Tibial nerve (tissue), 4 donors: Measurements from ENCODE around the gene ARSB. TPM values are rescaled to one million over a fixed set of nuclear protein-coding genes. Genes with fewer than 3 reads are reported as not detected.

Source experiments
- DNase-seq, 2 donors: peaks; one replicate each; pipeline ENCODE4 v3.0.0-alpha.2; 2019; ENCODE audit warnings: low spot score in 2 of 2
- H3K27ac ChIP-seq, 4 donors: fragments of 200-600 bp; sonication (generic) in 3 of 4; one replicate each; pipeline ENCODE4 v1.5.1; 2017 to 2019; ENCODE audit warnings: mild to moderate bottlenecking in 1 of 4
- H3K27me3 ChIP-seq, 2 donors: fragments of 200-600 bp; sonication (generic) in 1 of 2; one replicate each; pipeline versions ENCODE4 v1.5.1 to v1.6.0; 2017 to 2019
- H3K36me3 ChIP-seq, 3 donors: fragments of 200-600 bp; sonication (generic); one replicate each; pipeline ENCODE4 v1.5.1; 2018 to 2019
- H3K4me1 ChIP-seq, 4 donors: fragments of 200-600 bp; sonication (generic) in 3 of 4; one replicate each; pipeline ENCODE4 v1.5.1; 2017 to 2019
- H3K4me3 ChIP-seq, 4 donors: fragments of 200-600 bp; sonication (generic) in 3 of 4; one replicate each; pipeline ENCODE4 v1.5.1; 2017 to 2019; ENCODE audit warnings: mild to moderate bottlenecking in 1 of 4, moderate library complexity in 1 of 4
- H3K9me3 ChIP-seq, 4 donors: fragments of 200-600 bp; sonication (generic) in 3 of 4; one replicate each; pipeline ENCODE4 v1.5.1; 2017 to 2019
- CTCF ChIP-seq, 5 experiments: fragments of 200-600 bp in 3 of 5; fragments of 450-650 bp in 2 of 5; sonication (generic) in 3 of 5; IDR thresholded peaks; one replicate each; pipeline ENCODE4 v1.5.1; 2016 to 2019; ENCODE audit warnings: antibody characterized with exemption in 5 of 5, mild to moderate bottlenecking in 3 of 5, moderate library complexity in 2 of 5
- EP300 ChIP-seq, 2 donors: sonication (generic); formaldehyde crosslinking; IDR thresholded peaks; one replicate each; pipeline ENCODE4 v1.6.1; 2017; ENCODE audit warnings: antibody characterized with exemption in 2 of 2, mild to moderate bottlenecking in 1 of 2
- POLR2A ChIP-seq, 2 donors: fragments of 450-650 bp; IDR thresholded peaks; one replicate each; pipeline ENCODE4 v1.6.1; 2017; ENCODE audit warnings: antibody characterized with exemption in 2 of 2, mild to moderate bottlenecking in 2 of 2, moderate library complexity in 2 of 2
- WGBS, 2 donors: methylation state at CpG; one replicate each; pipeline ENCODE4 v1.1.5; 2018; 5-methylcytosine and 5-hydroxymethylcytosine counted together
- total RNA-seq, 4 donors: library from RNA; depleted of rRNA; stranded (reverse); fragments of >200 nt; gene quantifications; one replicate each; pipeline ENCODE4 v1.1.0, GENCODE V29; 2016

Gene ARSB
- total RNA-seq, 4 donors from 2014 or later = 8.3 to 19.8 (median 15.5) TPM

- Histone ChIP-seq H3K9me3 (peaks cover 0 to 3% (median 0%) of the 10 kb centered on the region in 4 donors), H3K27me3 (no peaks in the 10 kb centered on the region), H3K27ac (peak overlapping the region in 1 of 4 donors; percentile 23), H3K4me3 (no peak overlapping the region), H3K4me1 (peaks cover 0 to 20% (median 0%) of the 10 kb centered on the region in 4 donors), H3K36me3 (no peaks in the 10 kb centered on the region)
- WGBS, 2 donors = 27 to 40% methylated on average over 8 of the region's 8 CpGs
- no peak for DNase-seq
- TF ChIP-seq CTCF (IDR thresholded peaks at IDR 0.05) = no peak
- TF ChIP-seq POLR2A (IDR thresholded peaks at IDR 0.05) = no peak
- no peak for TF ChIP-seq EP300 (IDR thresholded peaks at IDR 0.05)
These were observed 154.5 kb downstream of the ARSB start for GRCh38 chr5:78830528-78831046.

- H3K36me3 ChIP-seq = no peaks in the 10 kb centered on the region
- peaks cover 0 to 26% (median 2%) of the 10 kb centered on the region in 4 donors for H3K4me1 ChIP-seq
- no peaks in the 10 kb centered on the region for H3K27me3 ChIP-seq
- H3K9me3 ChIP-seq = peaks cover 0 to 3% (median 0%) of the 10 kb centered on the region in 4 donors
- peak overlapping the region in 1 of 4 donors; percentile 23 for H3K27ac ChIP-seq
- H3K4me3 ChIP-seq = no peak overlapping the region
- 44 to 54% methylated on average over 6 of the region's 6 CpGs for WGBS, 2 donors
- peak; percentile 30 to 61 for DNase-seq
- TF ChIP-seq EP300 (IDR thresholded peaks at IDR 0.05) (peak in 1 of 2 donors; percentile 24), CTCF (IDR thresholded peaks at IDR 0.05) (no peak), POLR2A (IDR thresholded peaks at IDR 0.05) (no peak)
These were observed 155.1 kb downstream of the ARSB start for GRCh38 chr5:78829811-78830527.

GRCh38 chr5:78827725-78828124 is 157.4 kb downstream of the ARSB start:
- no peak overlapping the region for H3K4me3 ChIP-seq
- no peak for DNase-seq
- H3K27ac ChIP-seq = no peak overlapping the region
- 68 to 77% methylated on average over 4 of the region's 4 CpGs for WGBS, 2 donors
- H3K9me3 ChIP-seq = peaks cover 0 to 3% (median 0%) of the 10 kb centered on the region in 4 donors
- H3K36me3 ChIP-seq = no peaks in the 10 kb centered on the region
- peaks cover 0 to 32% (median 2%) of the 10 kb centered on the region in 4 donors for H3K4me1 ChIP-seq
- TF ChIP-seq CTCF (IDR thresholded peaks at IDR 0.05) = no peak
- TF ChIP-seq POLR2A (IDR thresholded peaks at IDR 0.05) = no peak
- no peak for TF ChIP-seq EP300 (IDR thresholded peaks at IDR 0.05)
- no peaks in the 10 kb centered on the region for H3K27me3 ChIP-seq

GRCh38 chr5:78824831-78825281 is 160.3 kb downstream of the ARSB start:
- Histone ChIP-seq H3K9me3 (peaks cover 0 to 3% (median 0%) of the 10 kb centered on the region in 4 donors), H3K4me3 (no peak overlapping the region), H3K27me3 (no peaks in the 10 kb centered on the region), H3K36me3 (no peaks in the 10 kb centered on the region), H3K4me1 (peaks cover 0 to 14% (median 2%) of the 10 kb centered on the region in 4 donors), H3K27ac (peak overlapping the region in 1 of 4 donors; percentile 29)
- DNase-seq = no peak
- TF ChIP-seq EP300 (IDR thresholded peaks at IDR 0.05) (no peak), CTCF (IDR thresholded peaks at IDR 0.05) (no peak), POLR2A (IDR thresholded peaks at IDR 0.05) (no peak)
- 27 to 28% methylated on average over 2 of the region's 2 CpGs for WGBS, 2 donors

GRCh38 chr5:78823196-78823595 is 161.9 kb downstream of the ARSB start:
- WGBS, 2 donors = 97 to 100% methylated on average over 1 of the region's 1 CpG
- no peak for DNase-seq
- TF ChIP-seq CTCF (IDR thresholded peaks at IDR 0.05) (no peak), POLR2A (IDR thresholded peaks at IDR 0.05) (no peak), EP300 (IDR thresholded peaks at IDR 0.05) (no peak)
- Histone ChIP-seq H3K36me3 (no peaks in the 10 kb centered on the region), H3K4me1 (peaks cover 0 to 19% (median 6%) of the 10 kb centered on the region in 4 donors), H3K9me3 (no peaks in the 10 kb centered on the region), H3K27me3 (no peaks in the 10 kb centered on the region), H3K4me3 (no peak overlapping the region), H3K27ac (no peak overlapping the region)
